Measurements from ENCODE around the gene SYCE3. TPM values are rescaled to one million over a fixed set of nuclear protein-coding genes. Genes with fewer than 3 reads are reported as not detected.
A peak's percentile ranks its signal among the peaks of the same experiment; 100 is the strongest.
"Not testable (repeated sequence)": the region's sequence is repeated elsewhere in the genome, so short reads cannot be mapped to it uniquely, and the experiment has no call there.

The SYCE3 gene
- total RNA-seq, 2 donors from 2014 or later: not detected

DNA sequence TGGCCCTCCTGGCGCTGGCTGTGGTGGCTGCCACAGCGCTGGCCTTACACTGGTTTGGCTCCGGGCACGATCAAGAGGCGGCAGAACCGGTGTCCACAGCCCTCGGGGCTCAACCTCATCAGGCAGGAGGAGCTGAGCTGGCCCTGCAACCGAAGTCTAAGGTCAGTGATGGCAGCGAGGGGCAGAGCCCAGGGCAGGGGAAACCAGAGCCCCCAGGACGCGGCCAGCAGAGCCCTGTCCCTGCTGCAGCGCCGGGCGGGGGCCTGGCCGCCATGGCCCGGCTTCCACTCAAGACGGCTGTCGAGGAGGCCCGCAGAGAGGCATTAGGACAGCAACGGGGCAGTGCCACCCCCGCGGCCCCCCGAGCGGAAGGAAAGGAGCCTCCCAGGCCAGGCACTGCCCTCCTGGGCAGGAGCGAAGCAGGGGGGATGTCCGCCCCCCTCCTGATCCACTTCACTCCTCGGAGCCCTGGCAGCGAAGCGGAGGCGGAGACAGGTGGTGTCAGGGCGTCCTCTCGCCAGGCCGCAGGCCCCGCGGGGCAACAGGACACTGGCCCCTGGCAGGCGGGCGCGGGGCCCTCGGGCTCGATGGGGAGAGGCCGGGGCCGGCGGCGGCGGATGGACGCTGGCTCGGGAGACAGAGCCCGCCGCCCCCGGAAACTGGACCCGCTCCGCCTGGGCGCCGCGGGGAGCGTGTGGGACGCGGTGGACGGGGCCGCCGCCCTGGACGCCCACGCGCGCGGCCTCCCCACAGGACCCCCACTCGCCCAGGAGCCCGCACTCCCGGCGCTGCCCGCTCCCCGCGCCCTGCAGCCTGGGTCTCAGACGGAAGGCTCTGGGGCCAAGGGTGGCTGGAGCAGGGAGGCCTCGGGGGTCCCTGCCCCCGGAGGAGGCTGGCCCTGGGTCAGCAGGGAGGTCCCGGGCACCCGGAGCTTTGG is 16.1 kb downstream of the SYCE3 start:
- TF ChIP-seq, protein P1, sequence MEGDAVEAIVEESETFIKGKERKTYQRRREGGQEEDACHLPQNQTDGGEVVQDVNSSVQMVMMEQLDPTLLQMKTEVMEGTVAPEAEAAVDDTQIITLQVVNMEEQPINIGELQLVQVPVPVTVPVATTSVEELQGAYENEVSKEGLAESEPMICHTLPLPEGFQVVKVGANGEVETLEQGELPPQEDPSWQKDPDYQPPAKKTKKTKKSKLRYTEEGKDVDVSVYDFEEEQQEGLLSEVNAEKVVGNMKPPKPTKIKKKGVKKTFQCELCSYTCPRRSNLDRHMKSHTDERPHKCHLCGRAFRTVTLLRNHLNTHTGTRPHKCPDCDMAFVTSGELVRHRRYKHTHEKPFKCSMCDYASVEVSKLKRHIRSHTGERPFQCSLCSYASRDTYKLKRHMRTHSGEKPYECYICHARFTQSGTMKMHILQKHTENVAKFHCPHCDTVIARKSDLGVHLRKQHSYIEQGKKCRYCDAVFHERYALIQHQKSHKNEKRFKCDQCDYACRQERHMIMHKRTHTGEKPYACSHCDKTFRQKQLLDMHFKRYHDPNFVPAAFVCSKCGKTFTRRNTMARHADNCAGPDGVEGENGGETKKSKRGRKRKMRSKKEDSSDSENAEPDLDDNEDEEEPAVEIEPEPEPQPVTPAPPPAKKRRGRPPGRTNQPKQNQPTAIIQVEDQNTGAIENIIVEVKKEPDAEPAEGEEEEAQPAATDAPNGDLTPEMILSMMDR (IDR thresholded peaks at IDR 0.05): no peak
- DNase-seq (ENCODE audit: low spot score): no peak

DNA sequence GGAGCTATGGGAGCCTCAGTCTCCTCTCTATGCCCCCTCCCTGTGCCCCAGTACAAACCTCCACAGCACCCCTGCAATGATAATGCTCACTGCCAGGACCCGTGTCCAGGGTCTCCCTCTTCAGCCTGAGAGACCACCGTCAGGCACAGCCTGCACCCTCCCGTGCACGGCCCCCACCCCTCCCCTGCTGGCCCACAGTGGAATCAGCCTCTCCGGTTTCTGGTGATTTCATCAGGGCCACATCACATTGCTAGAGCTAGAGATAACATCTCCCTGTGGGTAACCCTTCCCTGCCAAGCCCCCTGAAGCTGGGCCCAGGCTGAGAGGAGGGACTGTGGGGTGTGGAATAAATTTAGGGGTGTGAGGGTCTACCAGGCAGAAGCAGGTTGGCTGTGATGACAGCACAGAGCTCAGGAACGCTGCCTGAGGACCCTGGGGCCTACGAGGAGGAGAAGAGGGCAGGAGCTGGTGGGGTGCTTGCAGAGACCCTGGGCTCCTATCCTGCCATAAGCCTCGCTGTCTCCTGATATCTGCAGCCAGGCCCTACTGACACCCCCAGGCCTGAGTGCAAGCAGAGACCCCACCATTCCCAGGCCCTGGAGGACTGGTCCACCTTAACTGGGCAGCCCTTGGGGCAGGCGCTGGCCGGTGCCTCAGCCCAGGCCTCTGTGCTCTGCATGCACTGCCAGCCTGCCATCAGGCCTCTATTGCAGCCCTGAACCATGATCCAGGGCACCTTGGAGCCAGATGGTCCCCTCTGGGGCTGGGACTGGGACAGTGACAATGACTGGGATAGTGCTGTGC is 17.0 kb downstream of the SYCE3 start, which contains the start of gene KLHDC7B:
Gene KLHDC7B (plus strand): TSS at position 378 of the 804 bp plus-strand sequence. CDS start 345 bp downstream, at position 723.
- H3K27me3 ChIP-seq: peaks cover 8 to 19% of the 10 kb centered on the region in 2 donors
- H3K9me3 ChIP-seq: no peaks in the 10 kb centered on the region
- no peaks in the 10 kb centered on the region for H3K36me3 ChIP-seq
- TF ChIP-seq, protein P1 (IDR thresholded peaks at IDR 0.05): no peak
- no peak for DNase-seq (ENCODE audit: low spot score)
- H3K4me1 ChIP-seq: peaks cover 0 to 25% of the 10 kb centered on the region in 2 donors
- no peak within 1 kb of the TSS for H3K27ac ChIP-seq
- no peak within 1 kb of the TSS for H3K4me3 ChIP-seq

More for the DNA sequence above, 16.1 kb downstream of the SYCE3 start:
- Histone ChIP-seq H3K9me3 (no peaks in the 10 kb centered on the region), H3K4me3 (no peak overlapping the region), H3K27me3 (peaks cover 8 to 19% of the 10 kb centered on the region in 2 donors), H3K36me3 (no peaks in the 10 kb centered on the region), H3K27ac (no peak overlapping the region), H3K4me1 (peaks cover 0 to 25% of the 10 kb centered on the region in 2 donors)

DNA sequence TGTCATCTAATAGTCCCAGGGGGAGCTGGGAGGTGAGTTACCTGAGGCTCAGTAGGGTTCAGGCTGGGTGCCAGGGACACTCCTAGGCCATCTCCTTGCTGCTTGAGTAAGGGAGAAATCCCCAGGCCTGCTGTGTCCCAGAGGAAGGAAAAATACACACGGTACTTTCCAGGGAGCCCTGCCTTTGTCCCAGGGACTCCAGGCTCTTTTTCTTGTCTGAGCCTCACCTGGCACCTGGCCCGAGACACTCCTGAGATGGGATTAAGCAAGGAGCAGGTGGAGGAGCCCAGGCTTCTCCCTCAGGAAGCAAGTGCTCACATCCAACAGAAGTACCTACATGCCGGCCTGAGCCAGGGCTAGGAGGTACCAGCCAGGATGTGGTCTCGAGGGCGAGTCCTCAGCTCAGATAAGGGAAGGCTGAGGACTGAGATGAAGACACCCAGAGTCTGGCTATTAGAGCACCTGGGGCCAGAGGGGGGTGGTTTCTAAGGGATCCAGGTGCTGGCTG is 17.9 kb downstream of the SYCE3 start:
- H3K9me3 ChIP-seq: no peaks in the 10 kb centered on the region
- H3K27me3 ChIP-seq: peaks cover 8 to 19% of the 10 kb centered on the region in 2 donors
- H3K36me3 ChIP-seq: no peaks in the 10 kb centered on the region
- TF ChIP-seq, protein P1 (IDR thresholded peaks at IDR 0.05): no peak
- DNase-seq (ENCODE audit: low spot score): no peak
- H3K4me3 ChIP-seq: no peak overlapping the region
- no peak overlapping the region for H3K27ac ChIP-seq
- H3K4me1 ChIP-seq: peaks cover 0 to 27% of the 10 kb centered on the region in 2 donors

DNA sequence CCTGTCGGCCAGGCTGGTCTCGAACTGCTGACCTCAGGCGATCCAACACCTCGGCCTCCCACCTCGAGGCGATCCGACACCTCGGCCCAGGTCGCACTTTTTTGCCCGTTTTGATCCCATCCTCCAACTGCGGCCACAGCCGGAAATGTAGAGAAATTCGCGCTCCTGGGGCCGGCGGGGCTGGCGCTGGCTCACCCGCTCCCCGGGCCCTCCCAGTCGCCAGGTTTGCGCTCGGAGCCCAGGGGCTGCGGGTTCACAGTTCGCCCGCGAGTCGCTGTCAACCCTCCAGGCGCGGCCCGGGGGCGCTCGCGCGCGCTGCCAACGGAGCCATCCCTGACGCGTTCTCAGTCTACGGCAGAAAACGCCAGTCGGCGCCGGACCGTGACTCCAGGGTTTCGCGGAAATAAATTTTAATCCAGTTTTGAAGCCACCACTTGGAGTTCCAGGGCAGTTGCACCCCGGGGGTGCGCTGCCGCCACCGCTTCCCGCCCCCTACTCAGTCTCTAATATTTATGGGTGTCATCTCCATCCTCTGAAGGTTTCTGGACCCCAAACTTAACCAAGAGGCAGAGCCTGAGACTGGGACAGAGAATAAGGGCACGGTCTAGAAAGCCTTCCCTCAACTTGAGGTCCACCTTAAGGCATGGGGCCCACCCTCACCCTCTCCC is 18.5 kb downstream of the SYCE3 start:
- no peaks in the 10 kb centered on the region for H3K9me3 ChIP-seq
- H3K4me1 ChIP-seq: peaks cover 0 to 29% of the 10 kb centered on the region in 2 donors
- H3K27ac ChIP-seq: peak overlapping the region in 1 of 2 donors; percentile 28
- peak; percentile 76 for DNase-seq (ENCODE audit: low spot score)
- TF ChIP-seq, protein P1 (IDR thresholded peaks at IDR 0.05): peak; percentile 48 to 74
- peak overlapping the region in 1 of 2 donors; percentile 33 for H3K4me3 ChIP-seq
- H3K27me3 ChIP-seq: peaks cover 8 to 19% of the 10 kb centered on the region in 2 donors
- H3K36me3 ChIP-seq: no peaks in the 10 kb centered on the region

DNA sequence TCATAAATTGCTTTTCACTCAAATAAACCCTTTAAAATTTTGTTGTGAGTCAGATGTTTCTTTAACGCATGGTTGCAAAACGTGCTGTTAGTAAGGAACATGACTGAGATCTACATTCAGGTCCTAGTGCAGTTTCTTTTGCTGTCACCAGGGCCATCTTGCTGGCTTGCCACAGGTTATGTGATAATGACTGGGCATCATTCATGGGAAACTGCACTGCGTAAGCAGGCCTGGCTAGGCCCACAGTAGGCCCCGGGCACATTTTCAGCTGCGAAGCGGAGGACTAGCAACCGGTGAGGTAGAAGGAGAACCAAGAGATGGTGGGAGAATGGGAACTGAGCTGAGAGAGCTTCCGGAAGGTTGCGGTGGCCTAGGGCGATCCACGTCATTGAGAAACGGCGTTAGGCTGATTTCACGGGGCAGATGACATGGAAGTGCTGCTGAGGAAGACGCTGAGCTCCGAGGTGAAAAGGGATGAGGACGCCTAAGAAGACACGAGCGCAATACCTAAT is 20.2 kb downstream of the SYCE3 start:
- no peak for DNase-seq (ENCODE audit: low spot score)
- TF ChIP-seq, protein P1 (IDR thresholded peaks at IDR 0.05): no peak
- Histone ChIP-seq H3K4me3 (no peak overlapping the region), H3K36me3 (no peaks in the 10 kb centered on the region), H3K9me3 (no peaks in the 10 kb centered on the region), H3K27me3 (peaks cover 0 to 10% of the 10 kb centered on the region in 2 donors), H3K27ac (no peak overlapping the region), H3K4me1 (peaks cover 0 to 21% of the 10 kb centered on the region in 2 donors)

DNA sequence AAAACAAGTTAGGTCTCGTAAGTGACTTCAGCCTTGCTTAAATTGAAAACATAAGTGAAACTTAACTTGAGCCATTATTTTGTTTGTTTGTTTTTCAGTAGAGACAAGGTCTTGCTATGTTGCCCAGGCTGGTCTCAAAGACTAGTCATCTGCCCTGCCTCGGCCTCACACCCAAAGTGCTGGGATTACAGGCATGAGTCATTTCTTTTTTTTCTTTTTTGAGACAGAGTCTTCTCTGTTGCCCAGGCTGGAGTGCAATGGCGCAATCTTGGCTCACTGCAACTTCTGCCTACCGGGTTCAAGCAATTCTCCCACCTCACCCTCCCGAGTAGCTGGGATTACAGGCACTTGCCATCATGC is 21.1 kb downstream of the SYCE3 start:
- peak; percentile 77 for DNase-seq (ENCODE audit: low spot score)
- Histone ChIP-seq H3K27ac (peak overlapping the region; percentile 46 to 52), H3K4me1 (peaks cover 0 to 21% of the 10 kb centered on the region in 2 donors)
- H3K4me3 ChIP-seq, H3K36me3 ChIP-seq, H3K27me3 ChIP-seq, H3K9me3 ChIP-seq: not testable (repeated sequence)

Measured in right atrium auricular region (tissue), 2 donors.